PC-9 (cell line): ENCODE results near the gene SLC29A4. TPM values are rescaled to one million over a fixed set of nuclear protein-coding genes. Genes with fewer than 3 reads are reported as not detected.
"Not testable (repeated sequence)": the region's sequence is repeated elsewhere in the genome, so short reads cannot be mapped to it uniquely, and the experiment has no call there.

Source experiments
- BruUV-seq: library from RNA; stranded (reverse); fragments of 400-500 nt; replicated peaks from 2 replicates; lab custom pipeline; 2021; lab: Mats Ljungman, UMichigan
- CTCF ChIA-PET: fragments of 300-600 bp; sonication (Branson Sonifier 250); formaldehyde crosslinking; loops from one replicate; lab custom pipeline; 2022; ENCODE audit warnings: antibody characterized with exemption; lab: Charles Lee
- POLR2A ChIA-PET: fragments of 300-600 bp; sonication (Branson Sonifier 250); formaldehyde crosslinking; loops from one replicate; lab custom pipeline; 2022; ENCODE audit warnings: antibody characterized with exemption; ENCODE audit not compliant: unreplicated experiment; lab: Charles Lee
- DNase-seq, 2 experiments: peaks; one replicate each; pipeline versions ENCODE4 v3.0.0 to v3.0.0-alpha.2; 2015 to 2022; ENCODE audit warnings: mixed read lengths in 1 of 2
- H2AFZ ChIP-seq: fragments of 200-600 bp; sonication (generic); 2 replicates; pipeline ENCODE4 v1.8.1; 2017; ENCODE audit warnings: antibody characterized with exemption
- H3F3A ChIP-seq: fragments of 200-600 bp; sonication (generic); 2 replicates; pipeline ENCODE4 v1.8.1; 2017; ENCODE audit warnings: antibody characterized with exemption, mild to moderate bottlenecking, low read depth; ENCODE audit not compliant: insufficient read depth
- H3K27ac ChIP-seq: fragments of 200-600 bp; sonication (generic); 2 replicates; pipeline ENCODE4 v1.6.1; 2016; ENCODE audit warnings: mixed run types
- H3K27me3 ChIP-seq: fragments of 200-600 bp; sonication (generic); 2 replicates; pipeline ENCODE4 v1.6.1; 2016; ENCODE audit warnings: low read depth, mixed run types; ENCODE audit not compliant: insufficient read depth
- H3K36me3 ChIP-seq: fragments of 200-600 bp; sonication (generic); 2 replicates; pipeline ENCODE4 v1.6.1; 2016; ENCODE audit warnings: low read depth, mixed run types
- H3K4me1 ChIP-seq: fragments of 200-600 bp; sonication (generic); replicated peaks from 2 replicates; pipeline ENCODE4 v1.6.1; 2016; ENCODE audit warnings: mixed run types; ENCODE audit not compliant: insufficient read depth
- H3K4me2 ChIP-seq: fragments of 200-600 bp; sonication (generic); 2 replicates; pipeline ENCODE4 v1.6.1; 2017; ENCODE audit warnings: mixed run types
- H3K4me3 ChIP-seq: fragments of 200-600 bp; sonication (generic); 2 replicates; pipeline ENCODE4 v1.6.1; 2016; ENCODE audit warnings: mixed run types
- H3K79me2 ChIP-seq: fragments of 200-600 bp; sonication (generic); 2 replicates; pipeline ENCODE4 v1.6.1; 2017; ENCODE audit warnings: low read depth, mixed run types
- H3K9me2 ChIP-seq: fragments of 200-600 bp; sonication (generic); 2 replicates; pipeline ENCODE4 v1.8.1; 2017; ENCODE audit warnings: mild to moderate bottlenecking; ENCODE audit not compliant: insufficient read depth
- H3K9me3 ChIP-seq: fragments of 200-600 bp; sonication (generic); 2 replicates; pipeline ENCODE4 v1.8.1; 2016; ENCODE audit warnings: low read depth; ENCODE audit not compliant: insufficient read depth
- H4K20me1 ChIP-seq: fragments of 200-600 bp; sonication (generic); 2 replicates; pipeline ENCODE4 v1.8.1; 2017; ENCODE audit not compliant: insufficient read depth
- CTCF ChIP-seq: fragments of 200-600 bp; sonication (generic); conservative IDR thresholded peaks from 2 replicates; pipeline ENCODE4 v1.6.1; 2017; ENCODE audit warnings: mixed run types, antibody characterized with exemption, mild to moderate bottlenecking, moderate library complexity
- EZH2 ChIP-seq: fragments of 200-600 bp; sonication (generic); IDR thresholded peaks from 2 replicates; pipeline ENCODE4 v1.8.0; 2017; ENCODE audit warnings: antibody characterized with exemption, low read depth
- intact Hi-C: fragments of 100-400 bp; cut with micrococcal nuclease; formaldehyde crosslinking; loops from one replicate; pipeline ENCODE4 v1.10.0; 2022; ENCODE audit not compliant: unreplicated experiment
- total RNA-seq: library from RNA; stranded (reverse); gene quantifications from 2 replicates; pipeline ENCODE4 v1.2.3, GENCODE V29; 2021

The SLC29A4 gene
- total RNA-seq, 1 experiment from 2014 or later = 7.9 TPM

GRCh38 chr7:5266191-5267028 is 16.3 kb upstream of the SLC29A4 start:
- Histone ChIP-seq H4K20me1 (peaks cover 3% of the 10 kb centered on the region; the same call in 1 of the 2 replicates), H3K4me1 (no peaks in the 10 kb centered on the region), H3K27ac (no peak overlapping the region), H3F3A (no peaks in the 10 kb centered on the region), H3K36me3 (no peaks in the 10 kb centered on the region), H3K9me2 (no peaks in the 10 kb centered on the region), H3K79me2 (no peaks in the 10 kb centered on the region), H3K9me3 (no peaks in the 10 kb centered on the region), H2AFZ (no peak overlapping the region), H3K4me2 (no peak overlapping the region), H3K27me3 (peaks cover 25% of the 10 kb centered on the region), H3K4me3 (no peak overlapping the region)
- ChIA-PET CTCF (no interaction called here), POLR2A (no interaction called here)
- no TSS peak for BruUV-seq
- intact Hi-C loops = no loop called here
- TF ChIP-seq CTCF (no peak), EZH2 (no peak)
- DNase-seq = no peak

- POLR2A ChIA-PET, H3K36me3 ChIP-seq, H3F3A ChIP-seq, H2AFZ ChIP-seq, H3K79me2 ChIP-seq, H3K4me2 ChIP-seq, H3K9me2 ChIP-seq, BruUV-seq, CTCF ChIA-PET, H3K4me3 ChIP-seq, H4K20me1 ChIP-seq, intact Hi-C loops, DNase-seq, H3K9me3 ChIP-seq, H3K27ac ChIP-seq, H3K4me1 ChIP-seq: not testable (repeated sequence)
- peaks cover 35% of the 10 kb centered on the region for H3K27me3 ChIP-seq
These were observed 14.9 kb upstream of the SLC29A4 start for GRCh38 chr7:5267829-5268228.

GRCh38 chr7:5269992-5270657 is 12.6 kb upstream of the SLC29A4 start:
- not testable (repeated sequence) for H3K9me2 ChIP-seq, BruUV-seq

GRCh38 chr7:5270788-5271187 is 12.0 kb upstream of the SLC29A4 start:
- no peaks in the 10 kb centered on the region for H3F3A ChIP-seq
- BruUV-seq = no TSS peak
- H3K27ac ChIP-seq = no peak overlapping the region
- no peak overlapping the region for H3K4me3 ChIP-seq
- no peaks in the 10 kb centered on the region for H3K9me3 ChIP-seq
- peaks cover 2% of the 10 kb centered on the region; the same call in 1 of the 2 replicates for H4K20me1 ChIP-seq
- DNase-seq = no peak
- no peaks in the 10 kb centered on the region for H3K36me3 ChIP-seq
- H3K4me2 ChIP-seq = no peak overlapping the region
- ChIA-PET POLR2A (no interaction called here), CTCF (no interaction called here)
- H3K9me2 ChIP-seq = no peaks in the 10 kb centered on the region
- intact Hi-C loops = no loop called here
- TF ChIP-seq EZH2 (no peak), CTCF (no peak)
- no peak overlapping the region for H2AFZ ChIP-seq
- H3K27me3 ChIP-seq = peaks cover 42% of the 10 kb centered on the region
- H3K4me1 ChIP-seq = no peaks in the 10 kb centered on the region
- no peaks in the 10 kb centered on the region for H3K79me2 ChIP-seq

More at GRCh38 chr7:5269992-5270657, 12.6 kb upstream of the SLC29A4 start:
- DNase-seq, H2AFZ ChIP-seq, H3K4me3 ChIP-seq, H3K36me3 ChIP-seq, H3K4me2 ChIP-seq, H3K79me2 ChIP-seq, intact Hi-C loops, H3K9me3 ChIP-seq, CTCF ChIA-PET, POLR2A ChIA-PET, H3K27ac ChIP-seq, H3K4me1 ChIP-seq, H4K20me1 ChIP-seq, H3F3A ChIP-seq: not testable (repeated sequence)
- peaks cover 47% of the 10 kb centered on the region for H3K27me3 ChIP-seq

GRCh38 chr7:5273831-5274405 is 8.8 kb upstream of the SLC29A4 start:
- H3K79me2 ChIP-seq, H3K4me1 ChIP-seq, H3K27ac ChIP-seq, H3K36me3 ChIP-seq, POLR2A ChIA-PET, DNase-seq, H2AFZ ChIP-seq, H3K4me3 ChIP-seq, H3K9me3 ChIP-seq, intact Hi-C loops, BruUV-seq, H3K4me2 ChIP-seq, H3K9me2 ChIP-seq, H4K20me1 ChIP-seq, H3F3A ChIP-seq: not testable (repeated sequence)
- peaks cover 54% of the 10 kb centered on the region; the same call in 1 of the 2 replicates for H3K27me3 ChIP-seq
- CTCF ChIA-PET = interaction anchor here (0.6 kb wide), 1 partner anchor 16 kb away, joined by 3 read pairs; no protein-coding TSS in a partner anchor
